ENCODE measurements around the gene FKBP1A. TPM values are rescaled to one million over a fixed set of nuclear protein-coding genes. Genes with fewer than 3 reads are reported as not detected.

Gene FKBP1A
- total RNA-seq, 1 experiment from 2014 or later, result 166 TPM

DNA sequence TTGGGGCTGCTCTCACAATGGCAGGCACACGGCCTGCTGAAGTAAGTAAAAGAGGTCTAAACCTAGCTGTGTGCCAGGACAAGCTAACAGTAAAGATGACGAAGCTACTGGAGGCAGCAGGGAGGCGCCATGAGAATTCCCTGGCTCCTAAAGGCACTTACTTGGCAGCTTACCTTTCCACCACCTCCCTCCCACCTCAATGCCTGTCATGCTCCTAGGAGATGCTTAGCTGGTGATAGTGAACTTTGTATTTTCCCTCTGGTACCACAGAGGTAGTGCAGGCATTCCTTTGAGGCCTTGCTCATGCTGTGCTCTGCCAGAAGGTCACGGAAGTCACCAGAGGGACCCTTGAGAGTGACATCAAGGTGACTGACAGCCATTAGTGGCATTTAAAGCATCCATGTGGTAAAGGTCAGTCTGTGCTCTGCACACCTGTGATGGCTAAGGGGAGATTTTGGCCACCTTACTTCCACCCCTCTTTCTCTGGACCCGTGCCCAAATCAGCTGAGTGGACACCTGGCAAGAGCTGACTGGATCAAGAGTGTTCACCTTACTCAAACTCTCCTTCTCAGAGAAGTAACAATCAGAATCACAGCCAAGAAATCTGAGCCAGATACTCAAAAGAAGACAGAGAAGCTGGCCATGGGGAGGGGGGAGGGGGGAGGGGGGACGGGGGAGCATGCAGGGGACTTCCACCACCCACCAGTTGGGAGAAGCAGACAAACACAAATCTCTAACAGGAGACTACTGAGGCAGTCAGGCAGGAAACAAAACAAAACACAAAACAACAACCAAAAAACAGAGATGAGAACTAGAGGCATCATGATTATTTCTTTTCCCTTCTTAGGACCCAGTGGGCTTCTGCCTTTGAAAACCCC, 2.9 kb downstream of the FKBP1A start:
- DNase-seq, result no peak
- peak overlapping the region; percentile 72 for H3K4me3 Mint-ChIP-seq (ENCODE audit: low read depth, unreplicated experiment)
- no peaks in the 10 kb centered on the region for H3K9me3 Mint-ChIP-seq (ENCODE audit: low read depth, unreplicated experiment)
- H3K4me1 Mint-ChIP-seq (ENCODE audit: low read depth, unreplicated experiment), result peaks cover 30% of the 10 kb centered on the region
- no peak overlapping the region for H3K27ac Mint-ChIP-seq (ENCODE audit: unreplicated experiment)
- intact Hi-C loops (cut with micrococcal nuclease; ENCODE audit: unreplicated experiment), result no loop called here
- CTCF ChIA-PET, result no interaction called here
- BruUV-seq (replicated peaks), result no TSS peak
- H3K36me3 Mint-ChIP-seq (ENCODE audit: insufficient read depth, unreplicated experiment), result peaks cover 23% of the 10 kb centered on the region
- TF ChIP-seq, protein P1, sequence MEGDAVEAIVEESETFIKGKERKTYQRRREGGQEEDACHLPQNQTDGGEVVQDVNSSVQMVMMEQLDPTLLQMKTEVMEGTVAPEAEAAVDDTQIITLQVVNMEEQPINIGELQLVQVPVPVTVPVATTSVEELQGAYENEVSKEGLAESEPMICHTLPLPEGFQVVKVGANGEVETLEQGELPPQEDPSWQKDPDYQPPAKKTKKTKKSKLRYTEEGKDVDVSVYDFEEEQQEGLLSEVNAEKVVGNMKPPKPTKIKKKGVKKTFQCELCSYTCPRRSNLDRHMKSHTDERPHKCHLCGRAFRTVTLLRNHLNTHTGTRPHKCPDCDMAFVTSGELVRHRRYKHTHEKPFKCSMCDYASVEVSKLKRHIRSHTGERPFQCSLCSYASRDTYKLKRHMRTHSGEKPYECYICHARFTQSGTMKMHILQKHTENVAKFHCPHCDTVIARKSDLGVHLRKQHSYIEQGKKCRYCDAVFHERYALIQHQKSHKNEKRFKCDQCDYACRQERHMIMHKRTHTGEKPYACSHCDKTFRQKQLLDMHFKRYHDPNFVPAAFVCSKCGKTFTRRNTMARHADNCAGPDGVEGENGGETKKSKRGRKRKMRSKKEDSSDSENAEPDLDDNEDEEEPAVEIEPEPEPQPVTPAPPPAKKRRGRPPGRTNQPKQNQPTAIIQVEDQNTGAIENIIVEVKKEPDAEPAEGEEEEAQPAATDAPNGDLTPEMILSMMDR (IDR thresholded peaks at IDR 0.05; ENCODE audit: unreplicated experiment), result no peak
- H3K27me3 Mint-ChIP-seq (ENCODE audit: unreplicated experiment), result peaks cover 1% of the 10 kb centered on the region

DNA sequence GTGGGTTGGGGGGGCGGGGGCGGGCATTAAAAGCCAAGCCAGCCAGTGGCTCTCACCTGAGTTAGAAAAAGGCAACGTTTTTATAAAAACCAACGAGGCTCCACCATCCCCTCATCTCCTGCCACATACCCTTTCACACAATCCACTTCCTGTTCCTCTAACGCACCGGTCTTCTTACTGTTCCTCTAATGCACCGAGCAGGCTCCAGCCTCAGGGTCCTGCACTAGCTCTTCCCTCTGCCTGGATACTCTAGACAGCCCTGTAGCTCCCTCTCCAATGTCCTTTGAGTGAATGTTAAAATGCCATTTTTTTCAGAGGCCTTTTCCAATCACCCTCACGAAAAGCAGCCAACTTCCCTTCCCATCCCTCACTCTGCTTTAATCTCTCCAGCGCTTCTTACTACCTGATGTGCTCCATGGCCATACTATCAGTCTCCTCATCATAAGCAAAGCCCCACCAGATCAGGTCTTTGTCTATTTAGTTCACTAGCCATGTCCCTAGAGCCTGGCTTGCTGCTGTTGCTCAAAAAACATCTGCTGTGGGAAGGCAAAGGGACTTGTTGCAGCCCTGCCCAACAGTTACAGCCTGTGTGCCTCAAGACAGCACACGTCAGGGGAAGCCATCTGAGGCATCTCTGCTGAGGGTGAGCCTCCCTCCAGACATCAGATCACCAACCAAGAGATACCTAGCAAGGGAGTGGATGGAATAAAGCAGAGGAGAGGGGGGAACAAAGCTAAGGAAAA, 3.9 kb downstream of the FKBP1A start:
- intact Hi-C loops (cut with micrococcal nuclease; ENCODE audit: unreplicated experiment), result no loop called here
- no peak for DNase-seq
- Mint-ChIP-seq H3K9me3 (ENCODE audit: low read depth, unreplicated experiment) (no peaks in the 10 kb centered on the region), H3K36me3 (ENCODE audit: insufficient read depth, unreplicated experiment) (peaks cover 23% of the 10 kb centered on the region), H3K27ac (ENCODE audit: unreplicated experiment) (peak overlapping the region; percentile 58), H3K4me3 (ENCODE audit: low read depth, unreplicated experiment) (no peak overlapping the region), H3K4me1 (ENCODE audit: low read depth, unreplicated experiment) (peaks cover 30% of the 10 kb centered on the region), H3K27me3 (ENCODE audit: unreplicated experiment) (no peaks in the 10 kb centered on the region)
- TF ChIP-seq, protein P1 (IDR thresholded peaks at IDR 0.05; ENCODE audit: unreplicated experiment), result no peak
- CTCF ChIA-PET, result no interaction called here
- no TSS peak for BruUV-seq (replicated peaks)

DNA sequence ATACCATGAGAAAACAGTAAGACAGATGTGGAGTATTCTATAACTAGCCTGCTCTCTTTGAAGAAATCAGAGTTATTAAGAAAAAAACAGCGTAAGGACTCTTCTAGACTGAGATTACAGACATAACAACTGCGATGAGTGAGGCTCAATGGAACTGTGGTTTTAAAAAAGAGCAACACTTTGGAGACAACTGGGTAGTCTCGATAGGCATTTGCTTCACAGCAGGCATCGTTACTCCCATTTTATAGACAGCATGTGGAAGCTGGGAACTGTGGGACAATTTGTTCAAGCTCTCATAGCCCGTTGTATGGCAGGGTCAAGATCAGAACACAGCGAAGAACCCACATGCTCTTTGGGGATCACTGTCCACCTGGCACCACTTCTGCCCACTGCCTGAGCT, 4.6 kb downstream of the FKBP1A start:
- Mint-ChIP-seq H3K27ac (ENCODE audit: unreplicated experiment) (no peak overlapping the region), H3K4me3 (ENCODE audit: low read depth, unreplicated experiment) (no peak overlapping the region), H3K27me3 (ENCODE audit: unreplicated experiment) (no peaks in the 10 kb centered on the region), H3K36me3 (ENCODE audit: insufficient read depth, unreplicated experiment) (peaks cover 23% of the 10 kb centered on the region), H3K4me1 (ENCODE audit: low read depth, unreplicated experiment) (peaks cover 30% of the 10 kb centered on the region), H3K9me3 (ENCODE audit: low read depth, unreplicated experiment) (no peaks in the 10 kb centered on the region)
- intact Hi-C loops (cut with micrococcal nuclease; ENCODE audit: unreplicated experiment), result no loop called here
- TF ChIP-seq, protein P1 (IDR thresholded peaks at IDR 0.05; ENCODE audit: unreplicated experiment), result no peak
- no TSS peak for BruUV-seq (replicated peaks)
- no peak for DNase-seq
- CTCF ChIA-PET, result no interaction called here

DNA sequence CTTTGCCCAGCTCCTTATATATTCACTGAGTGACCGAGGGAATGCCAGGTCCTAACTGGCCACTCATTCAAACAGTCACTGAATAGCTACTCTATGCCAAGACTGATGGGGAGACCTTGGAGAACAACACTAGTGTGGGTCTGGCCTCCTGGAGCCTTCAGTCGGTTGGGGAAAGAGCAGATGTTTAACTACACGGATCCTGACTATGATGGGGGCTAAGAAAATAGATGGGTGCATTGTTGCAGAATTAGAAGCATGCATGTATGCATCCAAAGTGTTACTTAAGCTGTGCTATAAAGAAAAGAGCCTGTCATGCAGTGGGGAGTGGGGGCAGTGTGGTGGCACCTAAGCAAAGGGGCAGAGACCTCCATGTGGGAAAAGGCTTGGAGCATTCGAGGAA, 6.5 kb downstream of the FKBP1A start:
- Mint-ChIP-seq H3K4me1 (ENCODE audit: low read depth, unreplicated experiment) (peaks cover 30% of the 10 kb centered on the region), H3K27ac (ENCODE audit: unreplicated experiment) (peak overlapping the region; percentile 56), H3K9me3 (ENCODE audit: low read depth, unreplicated experiment) (no peaks in the 10 kb centered on the region), H3K36me3 (ENCODE audit: insufficient read depth, unreplicated experiment) (peaks cover 5% of the 10 kb centered on the region), H3K4me3 (ENCODE audit: low read depth, unreplicated experiment) (no peak overlapping the region), H3K27me3 (ENCODE audit: unreplicated experiment) (no peaks in the 10 kb centered on the region)
- intact Hi-C loops (cut with micrococcal nuclease; ENCODE audit: unreplicated experiment), result no loop called here
- BruUV-seq (replicated peaks), result no TSS peak
- CTCF ChIA-PET, result interaction anchor here (0.9 kb wide), 1 partner anchor 118 kb away, joined by 3 read pairs; no protein-coding TSS in a partner anchor
- DNase-seq, result no peak
- TF ChIP-seq, protein P1 (IDR thresholded peaks at IDR 0.05; ENCODE audit: unreplicated experiment), result no peak

Measured in Calu3 (cell line).